ENCODE measurements around the gene STK4. TPM values are rescaled to one million over a fixed set of nuclear protein-coding genes. Genes with fewer than 3 reads are reported as not detected.

The STK4 gene
- total RNA-seq, 1 experiment from 2014 or later, result 41.2 TPM

DNA sequence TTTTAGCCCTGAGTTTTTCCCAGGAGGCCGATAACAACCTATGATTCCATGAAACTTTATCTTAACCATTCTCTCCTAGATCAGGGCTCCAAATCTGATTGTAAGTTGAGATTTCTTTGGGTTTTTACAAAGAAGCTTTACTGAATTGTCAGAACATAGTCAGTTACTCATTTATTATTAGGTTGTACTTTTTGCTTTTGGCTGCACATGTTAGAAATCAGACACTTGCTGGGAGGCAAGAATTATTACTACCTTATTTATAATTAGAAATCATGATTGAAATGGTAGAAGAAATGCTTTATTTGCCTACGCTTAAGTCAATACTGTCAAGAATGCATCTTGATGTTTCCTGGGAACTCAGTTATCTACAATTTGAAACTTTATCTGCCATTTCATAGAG lies 71.3 kb downstream of the STK4 start:
- ATAC-seq (no peak), DNase-seq (ENCODE audit: low spot score) (no peak)
- Mint-ChIP-seq H3K36me3 (peaks cover 21% of the 10 kb centered on the region), H3K9me3 (peaks cover 16% of the 10 kb centered on the region), H3K4me3 (no peak overlapping the region), H3K27me3 (ENCODE audit: low read depth) (no peaks in the 10 kb centered on the region), H3K4me1 (peaks cover 59% of the 10 kb centered on the region), H3K27ac (peak overlapping the region; percentile 48; the same call in 1 of the 2 replicates)
- ChIA-PET POLR2A (no interaction called here), CTCF (interaction anchor here (0.6 to 2.1 kb wide), 5 partner anchors 14 to 256 kb away, joined by 3 to 4 read pairs (median 4); no protein-coding TSS in a partner anchor)
- TF ChIP-seq, protein P1, sequence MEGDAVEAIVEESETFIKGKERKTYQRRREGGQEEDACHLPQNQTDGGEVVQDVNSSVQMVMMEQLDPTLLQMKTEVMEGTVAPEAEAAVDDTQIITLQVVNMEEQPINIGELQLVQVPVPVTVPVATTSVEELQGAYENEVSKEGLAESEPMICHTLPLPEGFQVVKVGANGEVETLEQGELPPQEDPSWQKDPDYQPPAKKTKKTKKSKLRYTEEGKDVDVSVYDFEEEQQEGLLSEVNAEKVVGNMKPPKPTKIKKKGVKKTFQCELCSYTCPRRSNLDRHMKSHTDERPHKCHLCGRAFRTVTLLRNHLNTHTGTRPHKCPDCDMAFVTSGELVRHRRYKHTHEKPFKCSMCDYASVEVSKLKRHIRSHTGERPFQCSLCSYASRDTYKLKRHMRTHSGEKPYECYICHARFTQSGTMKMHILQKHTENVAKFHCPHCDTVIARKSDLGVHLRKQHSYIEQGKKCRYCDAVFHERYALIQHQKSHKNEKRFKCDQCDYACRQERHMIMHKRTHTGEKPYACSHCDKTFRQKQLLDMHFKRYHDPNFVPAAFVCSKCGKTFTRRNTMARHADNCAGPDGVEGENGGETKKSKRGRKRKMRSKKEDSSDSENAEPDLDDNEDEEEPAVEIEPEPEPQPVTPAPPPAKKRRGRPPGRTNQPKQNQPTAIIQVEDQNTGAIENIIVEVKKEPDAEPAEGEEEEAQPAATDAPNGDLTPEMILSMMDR (IDR thresholded peaks at IDR 0.05), result no peak

DNA sequence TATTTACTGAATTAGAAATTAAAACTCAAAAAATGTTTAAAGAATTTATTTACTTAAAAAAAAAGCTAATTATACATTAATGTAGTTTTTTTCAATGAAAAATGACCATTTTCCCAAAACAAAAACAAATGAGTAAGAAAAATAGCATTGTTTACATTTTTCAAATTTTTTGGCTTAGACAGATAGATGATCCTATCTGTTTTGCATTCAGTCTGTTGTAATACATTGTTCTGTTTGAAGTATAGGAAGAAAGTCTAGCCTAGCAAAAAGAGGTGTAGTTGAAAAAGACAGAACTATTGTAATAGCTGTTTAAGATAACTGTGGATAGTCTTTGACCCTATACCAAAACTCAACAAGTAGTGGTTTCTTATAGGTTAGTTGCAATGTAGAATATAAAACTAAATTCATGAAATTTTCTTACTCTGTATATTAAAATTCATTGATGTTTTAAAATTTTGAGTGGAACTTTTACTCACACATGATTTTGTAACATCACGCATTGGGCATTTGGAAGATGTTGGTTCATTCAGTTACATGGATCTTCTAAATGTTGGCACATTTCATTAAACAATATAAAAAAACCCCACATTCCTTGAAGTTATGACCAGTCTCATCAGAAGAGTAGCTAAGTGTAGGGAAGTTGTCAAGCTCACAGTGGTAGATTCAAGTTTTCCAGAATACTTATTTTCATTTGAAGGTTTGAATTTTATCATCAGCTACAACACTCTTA lies 72.6 kb downstream of the STK4 start:
- CTCF ChIA-PET, result interaction anchor here (0.6 to 1.2 kb wide), 4 partner anchors 12 to 843 kb away, joined by 3 to 6 read pairs (median 4); no protein-coding TSS in a partner anchor
- TF ChIP-seq ZNF671 (CRISPR knock-in tag; IDR thresholded peaks at IDR 0.05) (no peak), ZNF232 (CRISPR knock-in tag; IDR thresholded peaks at IDR 0.05) (no peak), CBFB (CRISPR knock-in tag; IDR thresholded peaks at IDR 0.05; ENCODE audit: low read depth) (no peak), EMX1 (CRISPR knock-in tag; IDR thresholded peaks at IDR 0.05) (no peak), OVOL2 (CRISPR knock-in tag; IDR thresholded peaks at IDR 0.05; ENCODE audit: borderline replicate concordance) (no peak), GTF2I (CRISPR knock-in tag; conservative IDR thresholded peaks at IDR 0.05) (no peak)
- TF ChIP-seq, protein P2, sequence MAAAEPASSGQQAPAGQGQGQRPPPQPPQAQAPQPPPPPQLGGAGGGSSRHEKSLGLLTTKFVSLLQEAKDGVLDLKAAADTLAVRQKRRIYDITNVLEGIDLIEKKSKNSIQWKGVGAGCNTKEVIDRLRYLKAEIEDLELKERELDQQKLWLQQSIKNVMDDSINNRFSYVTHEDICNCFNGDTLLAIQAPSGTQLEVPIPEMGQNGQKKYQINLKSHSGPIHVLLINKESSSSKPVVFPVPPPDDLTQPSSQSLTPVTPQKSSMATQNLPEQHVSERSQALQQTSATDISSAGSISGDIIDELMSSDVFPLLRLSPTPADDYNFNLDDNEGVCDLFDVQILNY (CRISPR knock-in tag; IDR thresholded peaks at IDR 0.05), result no peak
- TF ChIP-seq, protein P1 (IDR thresholded peaks at IDR 0.05), result no peak
- TF ChIP-seq, protein P3, sequence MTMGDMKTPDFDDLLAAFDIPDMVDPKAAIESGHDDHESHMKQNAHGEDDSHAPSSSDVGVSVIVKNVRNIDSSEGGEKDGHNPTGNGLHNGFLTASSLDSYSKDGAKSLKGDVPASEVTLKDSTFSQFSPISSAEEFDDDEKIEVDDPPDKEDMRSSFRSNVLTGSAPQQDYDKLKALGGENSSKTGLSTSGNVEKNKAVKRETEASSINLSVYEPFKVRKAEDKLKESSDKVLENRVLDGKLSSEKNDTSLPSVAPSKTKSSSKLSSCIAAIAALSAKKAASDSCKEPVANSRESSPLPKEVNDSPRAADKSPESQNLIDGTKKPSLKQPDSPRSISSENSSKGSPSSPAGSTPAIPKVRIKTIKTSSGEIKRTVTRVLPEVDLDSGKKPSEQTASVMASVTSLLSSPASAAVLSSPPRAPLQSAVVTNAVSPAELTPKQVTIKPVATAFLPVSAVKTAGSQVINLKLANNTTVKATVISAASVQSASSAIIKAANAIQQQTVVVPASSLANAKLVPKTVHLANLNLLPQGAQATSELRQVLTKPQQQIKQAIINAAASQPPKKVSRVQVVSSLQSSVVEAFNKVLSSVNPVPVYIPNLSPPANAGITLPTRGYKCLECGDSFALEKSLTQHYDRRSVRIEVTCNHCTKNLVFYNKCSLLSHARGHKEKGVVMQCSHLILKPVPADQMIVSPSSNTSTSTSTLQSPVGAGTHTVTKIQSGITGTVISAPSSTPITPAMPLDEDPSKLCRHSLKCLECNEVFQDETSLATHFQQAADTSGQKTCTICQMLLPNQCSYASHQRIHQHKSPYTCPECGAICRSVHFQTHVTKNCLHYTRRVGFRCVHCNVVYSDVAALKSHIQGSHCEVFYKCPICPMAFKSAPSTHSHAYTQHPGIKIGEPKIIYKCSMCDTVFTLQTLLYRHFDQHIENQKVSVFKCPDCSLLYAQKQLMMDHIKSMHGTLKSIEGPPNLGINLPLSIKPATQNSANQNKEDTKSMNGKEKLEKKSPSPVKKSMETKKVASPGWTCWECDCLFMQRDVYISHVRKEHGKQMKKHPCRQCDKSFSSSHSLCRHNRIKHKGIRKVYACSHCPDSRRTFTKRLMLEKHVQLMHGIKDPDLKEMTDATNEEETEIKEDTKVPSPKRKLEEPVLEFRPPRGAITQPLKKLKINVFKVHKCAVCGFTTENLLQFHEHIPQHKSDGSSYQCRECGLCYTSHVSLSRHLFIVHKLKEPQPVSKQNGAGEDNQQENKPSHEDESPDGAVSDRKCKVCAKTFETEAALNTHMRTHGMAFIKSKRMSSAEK (CRISPR knock-in tag; IDR thresholded peaks at IDR 0.05; ENCODE audit: borderline replicate concordance), result no peak
- TF ChIP-seq, protein P4, sequence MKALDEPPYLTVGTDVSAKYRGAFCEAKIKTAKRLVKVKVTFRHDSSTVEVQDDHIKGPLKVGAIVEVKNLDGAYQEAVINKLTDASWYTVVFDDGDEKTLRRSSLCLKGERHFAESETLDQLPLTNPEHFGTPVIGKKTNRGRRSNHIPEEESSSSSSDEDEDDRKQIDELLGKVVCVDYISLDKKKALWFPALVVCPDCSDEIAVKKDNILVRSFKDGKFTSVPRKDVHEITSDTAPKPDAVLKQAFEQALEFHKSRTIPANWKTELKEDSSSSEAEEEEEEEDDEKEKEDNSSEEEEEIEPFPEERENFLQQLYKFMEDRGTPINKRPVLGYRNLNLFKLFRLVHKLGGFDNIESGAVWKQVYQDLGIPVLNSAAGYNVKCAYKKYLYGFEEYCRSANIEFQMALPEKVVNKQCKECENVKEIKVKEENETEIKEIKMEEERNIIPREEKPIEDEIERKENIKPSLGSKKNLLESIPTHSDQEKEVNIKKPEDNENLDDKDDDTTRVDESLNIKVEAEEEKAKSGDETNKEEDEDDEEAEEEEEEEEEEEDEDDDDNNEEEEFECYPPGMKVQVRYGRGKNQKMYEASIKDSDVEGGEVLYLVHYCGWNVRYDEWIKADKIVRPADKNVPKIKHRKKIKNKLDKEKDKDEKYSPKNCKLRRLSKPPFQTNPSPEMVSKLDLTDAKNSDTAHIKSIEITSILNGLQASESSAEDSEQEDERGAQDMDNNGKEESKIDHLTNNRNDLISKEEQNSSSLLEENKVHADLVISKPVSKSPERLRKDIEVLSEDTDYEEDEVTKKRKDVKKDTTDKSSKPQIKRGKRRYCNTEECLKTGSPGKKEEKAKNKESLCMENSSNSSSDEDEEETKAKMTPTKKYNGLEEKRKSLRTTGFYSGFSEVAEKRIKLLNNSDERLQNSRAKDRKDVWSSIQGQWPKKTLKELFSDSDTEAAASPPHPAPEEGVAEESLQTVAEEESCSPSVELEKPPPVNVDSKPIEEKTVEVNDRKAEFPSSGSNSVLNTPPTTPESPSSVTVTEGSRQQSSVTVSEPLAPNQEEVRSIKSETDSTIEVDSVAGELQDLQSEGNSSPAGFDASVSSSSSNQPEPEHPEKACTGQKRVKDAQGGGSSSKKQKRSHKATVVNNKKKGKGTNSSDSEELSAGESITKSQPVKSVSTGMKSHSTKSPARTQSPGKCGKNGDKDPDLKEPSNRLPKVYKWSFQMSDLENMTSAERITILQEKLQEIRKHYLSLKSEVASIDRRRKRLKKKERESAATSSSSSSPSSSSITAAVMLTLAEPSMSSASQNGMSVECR (CRISPR knock-in tag; IDR thresholded peaks at IDR 0.05; ENCODE audit: borderline replicate concordance), result no peak
- TF ChIP-seq, protein P5, sequence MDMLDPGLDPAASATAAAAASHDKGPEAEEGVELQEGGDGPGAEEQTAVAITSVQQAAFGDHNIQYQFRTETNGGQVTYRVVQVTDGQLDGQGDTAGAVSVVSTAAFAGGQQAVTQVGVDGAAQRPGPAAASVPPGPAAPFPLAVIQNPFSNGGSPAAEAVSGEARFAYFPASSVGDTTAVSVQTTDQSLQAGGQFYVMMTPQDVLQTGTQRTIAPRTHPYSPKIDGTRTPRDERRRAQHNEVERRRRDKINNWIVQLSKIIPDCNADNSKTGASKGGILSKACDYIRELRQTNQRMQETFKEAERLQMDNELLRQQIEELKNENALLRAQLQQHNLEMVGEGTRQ (CRISPR knock-in tag; IDR thresholded peaks at IDR 0.05), result no peak
- TF ChIP-seq, protein P6, sequence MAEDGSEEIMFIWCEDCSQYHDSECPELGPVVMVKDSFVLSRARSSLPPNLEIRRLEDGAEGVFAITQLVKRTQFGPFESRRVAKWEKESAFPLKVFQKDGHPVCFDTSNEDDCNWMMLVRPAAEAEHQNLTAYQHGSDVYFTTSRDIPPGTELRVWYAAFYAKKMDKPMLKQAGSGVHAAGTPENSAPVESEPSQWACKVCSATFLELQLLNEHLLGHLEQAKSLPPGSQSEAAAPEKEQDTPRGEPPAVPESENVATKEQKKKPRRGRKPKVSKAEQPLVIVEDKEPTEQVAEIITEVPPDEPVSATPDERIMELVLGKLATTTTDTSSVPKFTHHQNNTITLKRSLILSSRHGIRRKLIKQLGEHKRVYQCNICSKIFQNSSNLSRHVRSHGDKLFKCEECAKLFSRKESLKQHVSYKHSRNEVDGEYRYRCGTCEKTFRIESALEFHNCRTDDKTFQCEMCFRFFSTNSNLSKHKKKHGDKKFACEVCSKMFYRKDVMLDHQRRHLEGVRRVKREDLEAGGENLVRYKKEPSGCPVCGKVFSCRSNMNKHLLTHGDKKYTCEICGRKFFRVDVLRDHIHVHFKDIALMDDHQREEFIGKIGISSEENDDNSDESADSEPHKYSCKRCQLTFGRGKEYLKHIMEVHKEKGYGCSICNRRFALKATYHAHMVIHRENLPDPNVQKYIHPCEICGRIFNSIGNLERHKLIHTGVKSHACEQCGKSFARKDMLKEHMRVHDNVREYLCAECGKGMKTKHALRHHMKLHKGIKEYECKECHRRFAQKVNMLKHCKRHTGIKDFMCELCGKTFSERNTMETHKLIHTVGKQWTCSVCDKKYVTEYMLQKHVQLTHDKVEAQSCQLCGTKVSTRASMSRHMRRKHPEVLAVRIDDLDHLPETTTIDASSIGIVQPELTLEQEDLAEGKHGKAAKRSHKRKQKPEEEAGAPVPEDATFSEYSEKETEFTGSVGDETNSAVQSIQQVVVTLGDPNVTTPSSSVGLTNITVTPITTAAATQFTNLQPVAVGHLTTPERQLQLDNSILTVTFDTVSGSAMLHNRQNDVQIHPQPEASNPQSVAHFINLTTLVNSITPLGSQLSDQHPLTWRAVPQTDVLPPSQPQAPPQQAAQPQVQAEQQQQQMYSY (CRISPR knock-in tag; IDR thresholded peaks at IDR 0.05), result no peak

More for the DNA sequence above, 72.6 kb downstream of the STK4 start:
- Mint-ChIP-seq H3K9me3 (peaks cover 20% of the 10 kb centered on the region), H3K27ac (peak overlapping the region; percentile 74; the same call in 1 of the 2 replicates), H3K36me3 (peaks cover 26% of the 10 kb centered on the region), H3K27me3 (ENCODE audit: low read depth) (no peaks in the 10 kb centered on the region), H3K4me3 (no peak overlapping the region), H3K4me1 (peaks cover 60% of the 10 kb centered on the region)
- DNase-seq (ENCODE audit: low spot score), result no peak
- ATAC-seq, result no peak
- POLR2A ChIA-PET, result interaction anchor here (0.5 kb wide), 1 partner anchor 20 kb away, joined by 4 read pairs; no protein-coding TSS in a partner anchor
